Heart left ventricle (tissue), 16 donors: Measurements from ENCODE around the gene ITGAV. TPM values are rescaled to one million over a fixed set of nuclear protein-coding genes. Genes with fewer than 3 reads are reported as not detected.

Experiments used
- ATAC-seq, 4 donors: fragments of 200-7000 bp; cut with Tn5 transposase; one replicate each; pipeline ENCODE4 v1.9.1; 2020 to 2022; ENCODE audit warnings: moderate library complexity in 4 of 4, mild to moderate bottlenecking in 3 of 4, moderate number of reproducible peaks in 1 of 4
- DNase-seq, 5 donors: peaks; one replicate each; pipeline ENCODE4 v3.0.0-alpha.2; 2020
- H3K27ac ChIP-seq, 12 donors: fragments of 200-600 bp; sonication (generic) in 4 of 12; one replicate each; pipeline versions ENCODE4 v1.5.0 to v1.8.0; 2016 to 2022; ENCODE audit warnings: mild to moderate bottlenecking in 2 of 12
- H3K27me3 ChIP-seq, 9 donors: fragments of 200-600 bp; sonication (generic) in 2 of 9; one replicate each; pipeline versions ENCODE4 v1.5.1 to v1.8.0; 2016 to 2022; ENCODE audit warnings: mild to moderate bottlenecking in 3 of 9
- H3K36me3 ChIP-seq, 9 donors: fragments of 200-600 bp; sonication (generic) in 2 of 9; one replicate each; pipeline versions ENCODE4 v1.5.0 to v1.8.0; 2018 to 2022; ENCODE audit warnings: mild to moderate bottlenecking in 2 of 9
- H3K4me1 ChIP-seq, 12 donors: fragments of 200-600 bp; sonication (generic) in 4 of 12; one replicate each; pipeline versions ENCODE4 v1.5.0 to v1.8.0; 2016 to 2022; ENCODE audit warnings: mild to moderate bottlenecking in 3 of 12
- H3K4me3 ChIP-seq, 12 donors: fragments of 200-600 bp; sonication (generic) in 4 of 12; one replicate each; pipeline versions ENCODE4 v1.5.0 to v1.8.0; 2017 to 2022; ENCODE audit warnings: mild to moderate bottlenecking in 9 of 12, moderate library complexity in 4 of 12
- H3K9me3 ChIP-seq, 12 donors: fragments of 200-600 bp; sonication (generic) in 4 of 12; one replicate each; pipeline versions ENCODE4 v1.5.0 to v1.8.0; 2016 to 2022; ENCODE audit warnings: mild to moderate bottlenecking in 1 of 12
- POLR2A ChIP-seq, 2 donors: fragments of 450-650 bp; IDR thresholded peaks; one replicate each; pipeline ENCODE4 v1.6.1; 2017; ENCODE audit warnings: antibody characterized with exemption in 2 of 2, mild to moderate bottlenecking in 2 of 2, moderate library complexity in 2 of 2
- WGBS, 4 donors: extraction: QIAGEN DNeasy Blood & Tissue Kit in 2 of 4; methylation state at CpG; one replicate each; pipeline versions ENCODE4 v1.1.5 to v1.1.7; 2013 to 2018; 5-methylcytosine and 5-hydroxymethylcytosine counted together
- intact Hi-C, 10 donors: fragments of 100-400 bp; cut with DNase I; formaldehyde crosslinking; loops; one replicate each; pipeline versions ENCODE4 v1.11.1 to v1.14.2; 2022
- polyA plus RNA-seq, 2 donors: library from polyadenylated mRNA; stranded (reverse); fragments of 200-250 nt; gene quantifications; one replicate each; pipeline ENCODE4 v1.2.3, GENCODE V29; 2013
- total RNA-seq, 9 donors: library from RNA; depleted of rRNA in 2 of 9; stranded (reverse); fragments of >200 nt in 2 of 9; fragmentation: NEBNext Ultra II Directional in 3 of 9; extraction: Animal tissue kit (Norgen Biotek cat#: 25700) in 3 of 9; gene quantifications; one replicate each; pipeline versions ENCODE4 v1.1.0 to v1.2.4, GENCODE V29; 2016 to 2023
- TF ChIP-seq, protein P1 (sequence below), 12 donors: fragments of 200-600 bp; sonication (generic) in 4 of 12; IDR thresholded peaks; one replicate each; pipeline versions ENCODE4 v1.5.0 to v1.8.0; 2018 to 2022; ENCODE audit warnings: antibody characterized with exemption in 12 of 12, mild to moderate bottlenecking in 5 of 12
- donor health status: ischemic (EF 13 %, LVEDD 7.1; RV severe dilation, severe dysfunction).
- donor health status: healthy with polysubstance abuse.
- donor health status: DM: no; HTN: yes; CAD: no.
- donor health status: DM: no; HTN: no; CAD: no.
- donor health status: ischemic (EF 25% LVEDD 6.9; RV normal size, moderate dysfunction).
- donor health status: ischemic (EF 25% LVEDD 5.7; RV mildly dilated, moderate dysfunction).
- donor health status: healthy.
- donor health status: DM: yes; HTN: yes; CAD: no.
- donor health status: ischemic (EF 35%, LVEDD 5.7; RV mildly dilated, moderate dysfunction).
- donor health status: nonischemic (EF 11% LVEDD 7.7; RV severe dilation, severe dysfunction).
- donor health status: DM: yes; HTN: yes; CAD: no.
- donor health status: PGD.
- donor health status: ischemic (EF 29% LVEDD 5.4; RV normal size, mild dysfunction).
- donor health status: nonischemic (EF 23%, LVEDD 6.1; RV moderate dilation, normal function).

Gene ITGAV
- total and polyA plus RNA-seq, 11 donors, result 22.5 to 358 (median 189) TPM

DNA sequence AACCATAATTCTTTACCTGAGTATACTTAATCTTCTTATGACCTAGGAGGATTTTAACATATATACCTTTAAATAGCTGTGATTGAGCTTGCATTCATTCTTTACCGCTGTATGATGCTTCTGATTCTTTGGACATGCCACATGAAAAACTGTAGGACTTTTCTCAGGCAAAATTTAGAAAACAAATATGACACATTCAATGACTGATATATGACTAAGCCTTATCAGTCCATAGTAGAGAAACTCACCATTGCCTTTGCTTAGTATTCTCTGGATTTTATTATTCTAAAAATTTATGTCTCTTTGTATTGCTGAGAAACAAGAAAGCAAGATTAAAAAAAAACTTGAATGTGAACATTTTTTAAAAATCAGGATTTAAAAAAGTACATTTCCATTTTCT, 107.7 kb downstream of the ITGAV start:
- WGBS, 4 donors, result 97 to 100% (median 98%) methylated on average over 1 of the region's 1 CpG
- no peak overlapping the region for H3K27ac ChIP-seq
- H3K4me3 ChIP-seq, result no peak overlapping the region
- H3K27me3 ChIP-seq, result peaks cover 0 to 6% (median 0%) of the 10 kb centered on the region in 9 donors
- intact Hi-C loops, result no loop called here
- no peak for DNase-seq
- TF ChIP-seq POLR2A (IDR thresholded peaks at IDR 0.05), result no peak
- TF ChIP-seq, protein P1, sequence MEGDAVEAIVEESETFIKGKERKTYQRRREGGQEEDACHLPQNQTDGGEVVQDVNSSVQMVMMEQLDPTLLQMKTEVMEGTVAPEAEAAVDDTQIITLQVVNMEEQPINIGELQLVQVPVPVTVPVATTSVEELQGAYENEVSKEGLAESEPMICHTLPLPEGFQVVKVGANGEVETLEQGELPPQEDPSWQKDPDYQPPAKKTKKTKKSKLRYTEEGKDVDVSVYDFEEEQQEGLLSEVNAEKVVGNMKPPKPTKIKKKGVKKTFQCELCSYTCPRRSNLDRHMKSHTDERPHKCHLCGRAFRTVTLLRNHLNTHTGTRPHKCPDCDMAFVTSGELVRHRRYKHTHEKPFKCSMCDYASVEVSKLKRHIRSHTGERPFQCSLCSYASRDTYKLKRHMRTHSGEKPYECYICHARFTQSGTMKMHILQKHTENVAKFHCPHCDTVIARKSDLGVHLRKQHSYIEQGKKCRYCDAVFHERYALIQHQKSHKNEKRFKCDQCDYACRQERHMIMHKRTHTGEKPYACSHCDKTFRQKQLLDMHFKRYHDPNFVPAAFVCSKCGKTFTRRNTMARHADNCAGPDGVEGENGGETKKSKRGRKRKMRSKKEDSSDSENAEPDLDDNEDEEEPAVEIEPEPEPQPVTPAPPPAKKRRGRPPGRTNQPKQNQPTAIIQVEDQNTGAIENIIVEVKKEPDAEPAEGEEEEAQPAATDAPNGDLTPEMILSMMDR (IDR thresholded peaks at IDR 0.05), result no peak
- no peak for ATAC-seq
- H3K9me3 ChIP-seq, result no peaks in the 10 kb centered on the region
- H3K4me1 ChIP-seq, result peaks cover 0 to 17% (median 6%) of the 10 kb centered on the region in 12 donors
- H3K36me3 ChIP-seq, result no peaks in the 10 kb centered on the region

DNA sequence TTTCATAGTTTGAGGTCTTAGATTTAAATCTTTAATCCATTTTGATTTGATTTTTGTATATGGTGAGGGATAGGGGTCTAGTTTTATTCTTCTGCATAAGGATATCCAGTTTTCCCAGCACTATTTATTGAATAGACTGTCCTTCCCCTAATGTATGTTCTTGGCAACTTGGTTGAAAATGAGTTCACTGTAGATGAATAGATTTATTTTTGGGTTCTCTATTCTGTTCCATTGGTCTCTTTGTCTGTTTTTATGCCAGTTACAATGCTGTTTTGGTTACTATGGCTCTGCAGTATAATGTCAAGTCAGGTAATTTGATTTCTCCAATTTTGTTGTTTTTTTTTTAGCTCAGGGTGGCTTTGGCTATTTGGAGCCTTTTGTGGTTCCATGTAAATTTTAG, 109.9 kb downstream of the ITGAV start:
- H3K4me1 ChIP-seq, result peaks cover 0 to 11% (median 2%) of the 10 kb centered on the region in 12 donors
- no peaks in the 10 kb centered on the region for H3K9me3 ChIP-seq
- H3K4me3 ChIP-seq, result no peak overlapping the region
- DNase-seq (no peak), ATAC-seq (no peak)
- no peaks in the 10 kb centered on the region for H3K36me3 ChIP-seq
- intact Hi-C loops, result no loop called here
- peaks cover 0 to 6% (median 0%) of the 10 kb centered on the region in 9 donors for H3K27me3 ChIP-seq
- H3K27ac ChIP-seq, result no peak overlapping the region
- no peak for TF ChIP-seq POLR2A (IDR thresholded peaks at IDR 0.05)
- TF ChIP-seq, protein P1 (IDR thresholded peaks at IDR 0.05), result no peak

DNA sequence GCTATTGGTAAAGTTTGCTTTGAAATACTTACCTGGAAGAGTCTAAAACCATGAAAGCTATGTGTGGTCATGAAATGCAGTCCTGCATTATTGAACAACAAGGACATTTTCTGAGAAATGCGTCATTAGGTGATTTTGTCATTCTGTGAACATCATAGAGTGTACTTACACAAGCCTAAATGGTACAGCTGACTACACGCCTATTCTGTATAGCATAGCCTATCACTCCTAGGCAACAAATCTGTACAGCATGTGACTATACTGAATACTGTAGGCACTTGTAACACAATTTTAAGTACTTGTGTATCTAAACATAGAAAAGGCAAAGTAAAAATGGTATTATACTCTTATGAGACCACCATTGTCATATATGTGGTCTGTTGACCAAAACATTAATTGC, 112.2 kb downstream of the ITGAV start:
- H3K27me3 ChIP-seq, result no peaks in the 10 kb centered on the region
- H3K4me3 ChIP-seq, result no peak overlapping the region
- no peak overlapping the region for H3K27ac ChIP-seq
- TF ChIP-seq, protein P1 (IDR thresholded peaks at IDR 0.05), result no peak
- TF ChIP-seq POLR2A (IDR thresholded peaks at IDR 0.05), result no peak
- WGBS, 4 donors, result 91 to 98% (median 93%) methylated on average over 2 of the region's 2 CpGs
- H3K36me3 ChIP-seq, result no peaks in the 10 kb centered on the region
- H3K4me1 ChIP-seq, result no peaks in the 10 kb centered on the region
- no peaks in the 10 kb centered on the region for H3K9me3 ChIP-seq
- ATAC-seq, result no peak
- DNase-seq, result no peak
- intact Hi-C loops, result no loop called here

DNA sequence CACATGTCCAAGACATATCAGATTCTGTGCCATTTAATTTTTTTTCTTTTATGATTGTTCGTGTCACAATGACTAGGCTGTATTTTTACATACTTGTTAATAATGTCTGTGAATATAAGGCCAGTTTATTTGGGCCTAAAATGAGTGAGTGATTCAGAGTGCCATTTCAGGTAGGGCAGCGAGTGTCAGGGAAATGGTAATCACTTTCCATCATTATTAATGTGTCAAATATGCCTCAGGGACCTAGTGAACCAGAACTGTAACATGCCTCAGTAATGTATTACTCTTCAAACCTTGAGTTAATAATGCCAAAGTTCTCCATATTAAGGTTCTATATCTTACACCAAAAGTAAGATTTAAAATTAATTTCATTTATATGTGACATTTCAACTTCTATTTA, 112.6 kb downstream of the ITGAV start:
- Histone ChIP-seq H3K27ac (no peak overlapping the region), H3K4me3 (no peak overlapping the region), H3K9me3 (no peaks in the 10 kb centered on the region), H3K36me3 (no peaks in the 10 kb centered on the region), H3K27me3 (no peaks in the 10 kb centered on the region), H3K4me1 (no peaks in the 10 kb centered on the region)
- DNase-seq (no peak), ATAC-seq (no peak)
- TF ChIP-seq, protein P1 (IDR thresholded peaks at IDR 0.05), result no peak
- no peak for TF ChIP-seq POLR2A (IDR thresholded peaks at IDR 0.05)
- intact Hi-C loops, result no loop called here
- 77 to 98% (median 88%) methylated on average over 2 of the region's 2 CpGs for WGBS, 4 donors
